Measurements from ENCODE around the gene ALDH4A1. TPM values are rescaled to one million over a fixed set of nuclear protein-coding genes. Genes with fewer than 3 reads are reported as not detected.
"Not testable (repeated sequence)": the region's sequence is repeated elsewhere in the genome, so short reads cannot be mapped to it uniquely, and the experiment has no call there.

ALDH4A1 gene
- total RNA-seq, 4 donors from 2014 or later: 25.0 to 33.0 (median 29.6) TPM

DNA sequence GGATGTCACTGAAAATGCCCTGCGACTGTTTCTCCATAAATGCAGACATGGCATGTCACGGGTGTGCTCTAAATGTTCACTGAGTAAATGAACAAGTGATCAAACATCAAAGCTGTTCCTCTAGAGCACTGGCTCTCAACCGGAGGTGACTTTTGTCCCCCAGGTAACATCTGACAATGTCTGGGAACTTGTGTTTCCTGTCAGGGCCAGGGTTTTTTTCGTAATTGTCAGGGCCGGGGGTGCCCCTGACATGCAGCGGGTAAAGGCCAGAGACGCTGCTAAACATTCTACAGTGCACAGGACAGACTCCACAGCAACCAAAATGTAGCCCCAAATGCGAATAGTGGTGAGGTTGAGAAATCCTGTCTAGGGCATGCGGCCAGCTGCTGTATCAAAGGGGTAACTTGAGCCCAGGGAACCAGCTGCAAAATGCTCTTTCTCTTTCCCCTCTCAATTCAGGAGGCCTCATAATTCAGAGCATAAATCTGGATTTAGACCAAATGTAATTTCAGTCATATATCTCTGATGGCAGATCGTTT lies 2.0 kb downstream of the ALDH4A1 start:
- DNase-seq (ENCODE audit: low spot score in 2 of 2): no peak
- no peaks in the 10 kb centered on the region for H3K9me3 ChIP-seq
- peaks cover 8% of the 10 kb centered on the region for H3K36me3 ChIP-seq
- 67% methylated on average over 10 of the region's 10 CpGs for WGBS
- TF ChIP-seq, protein P1, sequence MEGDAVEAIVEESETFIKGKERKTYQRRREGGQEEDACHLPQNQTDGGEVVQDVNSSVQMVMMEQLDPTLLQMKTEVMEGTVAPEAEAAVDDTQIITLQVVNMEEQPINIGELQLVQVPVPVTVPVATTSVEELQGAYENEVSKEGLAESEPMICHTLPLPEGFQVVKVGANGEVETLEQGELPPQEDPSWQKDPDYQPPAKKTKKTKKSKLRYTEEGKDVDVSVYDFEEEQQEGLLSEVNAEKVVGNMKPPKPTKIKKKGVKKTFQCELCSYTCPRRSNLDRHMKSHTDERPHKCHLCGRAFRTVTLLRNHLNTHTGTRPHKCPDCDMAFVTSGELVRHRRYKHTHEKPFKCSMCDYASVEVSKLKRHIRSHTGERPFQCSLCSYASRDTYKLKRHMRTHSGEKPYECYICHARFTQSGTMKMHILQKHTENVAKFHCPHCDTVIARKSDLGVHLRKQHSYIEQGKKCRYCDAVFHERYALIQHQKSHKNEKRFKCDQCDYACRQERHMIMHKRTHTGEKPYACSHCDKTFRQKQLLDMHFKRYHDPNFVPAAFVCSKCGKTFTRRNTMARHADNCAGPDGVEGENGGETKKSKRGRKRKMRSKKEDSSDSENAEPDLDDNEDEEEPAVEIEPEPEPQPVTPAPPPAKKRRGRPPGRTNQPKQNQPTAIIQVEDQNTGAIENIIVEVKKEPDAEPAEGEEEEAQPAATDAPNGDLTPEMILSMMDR (IDR thresholded peaks at IDR 0.05): no peak
- TF ChIP-seq POLR2AphosphoS5 (IDR thresholded peaks at IDR 0.05) (no peak), POLR2A (IDR thresholded peaks at IDR 0.05) (no peak), EP300 (IDR thresholded peaks at IDR 0.05) (no peak)
- no peak overlapping the region for H3K27ac ChIP-seq
- no peak overlapping the region for H3K4me3 ChIP-seq
- peaks cover 40% of the 10 kb centered on the region for H3K4me1 ChIP-seq
- H3K27me3 ChIP-seq: no peaks in the 10 kb centered on the region

DNA sequence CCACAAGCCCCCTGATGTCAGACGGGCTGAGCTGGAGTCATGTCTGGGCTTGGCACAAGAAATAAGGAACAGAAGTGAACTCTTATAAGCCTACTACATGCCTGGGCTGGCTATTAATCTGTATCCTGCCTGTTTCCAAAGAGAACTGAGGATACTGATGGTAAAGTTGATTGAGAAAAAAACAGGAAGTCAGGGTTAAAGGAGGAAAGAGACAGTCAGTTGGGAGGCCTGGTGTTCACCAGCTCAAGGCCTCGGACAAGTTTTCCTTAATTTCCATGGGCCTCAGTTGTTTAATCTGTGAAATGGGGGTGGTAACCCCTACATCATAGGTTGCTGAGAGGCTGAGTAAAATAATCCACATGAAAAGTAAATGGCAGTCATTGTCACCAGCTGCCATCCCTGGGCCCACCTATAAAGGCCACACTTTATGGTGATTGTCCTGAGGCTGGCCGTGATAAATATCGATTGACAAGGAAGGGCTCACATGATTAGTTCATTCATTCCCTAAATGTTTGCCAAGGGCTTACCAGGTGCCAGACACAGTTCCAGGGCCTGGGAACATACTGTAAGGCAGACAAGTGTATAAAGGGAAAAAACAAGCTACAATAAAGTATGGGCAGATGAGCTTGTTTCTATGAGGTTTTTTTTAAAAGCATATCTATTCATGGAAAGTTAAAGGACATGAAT lies 2.8 kb downstream of the ALDH4A1 start:
- DNase-seq (ENCODE audit: low spot score in 2 of 2): no peak
- TF ChIP-seq, protein P1 (IDR thresholded peaks at IDR 0.05): no peak
- no peak for TF ChIP-seq POLR2AphosphoS5 (IDR thresholded peaks at IDR 0.05)
- TF ChIP-seq EP300 (IDR thresholded peaks at IDR 0.05): no peak
- no peak for TF ChIP-seq POLR2A (IDR thresholded peaks at IDR 0.05)
- Histone ChIP-seq H3K36me3 (no peaks in the 10 kb centered on the region), H3K4me3 (no peak overlapping the region), H3K27ac (no peak overlapping the region), H3K4me1 (peaks cover 46% of the 10 kb centered on the region), H3K27me3 (no peaks in the 10 kb centered on the region), H3K9me3 (no peaks in the 10 kb centered on the region)
- 66% methylated on average over 4 of the region's 4 CpGs for WGBS

DNA sequence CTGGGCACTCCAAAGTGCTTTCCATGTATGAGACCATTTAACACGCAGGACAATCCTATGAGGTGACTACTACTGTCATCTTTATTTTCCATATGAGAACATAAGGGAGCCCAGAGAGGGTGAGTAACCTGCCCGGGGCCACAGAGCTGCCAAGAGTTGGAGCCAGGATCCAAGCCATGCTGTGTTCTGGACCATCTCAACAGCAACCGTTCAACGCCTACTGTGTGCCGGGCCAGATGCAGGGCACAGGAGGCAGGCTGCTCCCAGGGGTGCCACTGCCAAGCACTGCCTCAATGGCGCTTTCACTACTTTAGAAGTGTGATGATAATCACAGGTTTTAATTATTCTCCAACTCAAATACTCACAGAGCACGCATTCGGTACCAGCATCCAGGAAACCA lies 3.8 kb downstream of the ALDH4A1 start:
- 93% methylated on average over 8 of the region's 8 CpGs for WGBS
- Histone ChIP-seq H3K4me3 (no peak overlapping the region), H3K36me3 (no peaks in the 10 kb centered on the region), H3K27ac (no peak overlapping the region), H3K27me3 (no peaks in the 10 kb centered on the region), H3K4me1 (peaks cover 42% of the 10 kb centered on the region), H3K9me3 (no peaks in the 10 kb centered on the region)
- TF ChIP-seq POLR2A (IDR thresholded peaks at IDR 0.05) (no peak), POLR2AphosphoS5 (IDR thresholded peaks at IDR 0.05) (no peak), EP300 (IDR thresholded peaks at IDR 0.05) (no peak)
- TF ChIP-seq, protein P1 (IDR thresholded peaks at IDR 0.05): no peak
- no peak for DNase-seq (ENCODE audit: low spot score in 2 of 2)

DNA sequence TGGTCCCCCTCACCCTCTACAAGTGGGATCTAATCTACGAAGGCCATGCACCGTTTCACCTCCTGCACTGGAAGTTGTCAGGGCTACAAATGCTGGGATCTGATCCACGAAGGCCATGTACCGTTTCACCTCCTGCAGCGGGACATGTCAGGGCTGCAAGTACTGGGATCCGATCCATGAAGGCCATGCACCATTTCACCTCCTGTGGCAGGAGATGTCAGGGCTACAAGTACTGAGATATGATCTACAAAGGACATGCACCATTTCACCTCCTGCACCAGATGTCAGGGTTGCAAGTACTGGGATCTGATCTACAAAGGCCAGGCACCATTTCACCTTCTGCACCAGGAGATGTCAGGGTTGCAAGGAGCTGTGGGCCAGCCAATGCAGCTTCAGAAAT lies 7.0 kb downstream of the ALDH4A1 start:
- Histone ChIP-seq H3K27ac (no peak overlapping the region), H3K4me3 (no peak overlapping the region), H3K27me3 (no peaks in the 10 kb centered on the region), H3K9me3 (no peaks in the 10 kb centered on the region), H3K4me1 (peaks cover 15% of the 10 kb centered on the region), H3K36me3 (no peaks in the 10 kb centered on the region)
- DNase-seq (ENCODE audit: low spot score in 2 of 2): no peak
- 60% methylated on average over 3 of the region's 6 CpGs for WGBS
- TF ChIP-seq POLR2A (IDR thresholded peaks at IDR 0.05) (no peak), POLR2AphosphoS5 (IDR thresholded peaks at IDR 0.05) (no peak), EP300 (IDR thresholded peaks at IDR 0.05) (no peak)
- TF ChIP-seq, protein P1 (IDR thresholded peaks at IDR 0.05): no peak

DNA sequence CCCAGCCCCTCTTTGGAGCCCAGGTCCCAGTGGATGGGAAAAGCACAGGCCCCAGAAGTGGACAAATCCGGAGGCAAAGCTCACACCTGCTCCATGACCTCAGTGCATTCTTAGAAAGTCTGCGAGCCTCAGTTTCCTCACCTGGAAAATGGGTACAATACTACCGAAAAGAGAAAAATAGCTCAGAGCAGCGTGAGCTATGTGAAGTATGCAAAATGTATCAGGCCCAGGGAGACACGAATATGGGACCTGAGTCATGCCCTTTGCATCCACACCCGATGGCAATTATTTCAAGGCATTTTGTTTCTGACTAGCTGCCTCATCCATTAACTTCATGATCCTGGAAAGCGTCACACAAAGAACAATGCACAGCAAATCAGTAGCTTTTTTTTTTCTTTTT lies 9.2 kb downstream of the ALDH4A1 start:
- TF ChIP-seq POLR2AphosphoS5 (IDR thresholded peaks at IDR 0.05): no peak
- TF ChIP-seq EP300 (IDR thresholded peaks at IDR 0.05): no peak
- TF ChIP-seq, protein P1 (IDR thresholded peaks at IDR 0.05): no peak
- no peak for TF ChIP-seq POLR2A (IDR thresholded peaks at IDR 0.05)
- no peaks in the 10 kb centered on the region for H3K27me3 ChIP-seq
- H3K4me3 ChIP-seq: no peak overlapping the region
- H3K4me1 ChIP-seq: peaks cover 9% of the 10 kb centered on the region
- H3K36me3 ChIP-seq: peaks cover 4% of the 10 kb centered on the region
- WGBS: 73% methylated on average over 7 of the region's 7 CpGs
- H3K27ac ChIP-seq: no peak overlapping the region
- no peaks in the 10 kb centered on the region for H3K9me3 ChIP-seq
- DNase-seq (ENCODE audit: low spot score in 2 of 2): no peak

DNA sequence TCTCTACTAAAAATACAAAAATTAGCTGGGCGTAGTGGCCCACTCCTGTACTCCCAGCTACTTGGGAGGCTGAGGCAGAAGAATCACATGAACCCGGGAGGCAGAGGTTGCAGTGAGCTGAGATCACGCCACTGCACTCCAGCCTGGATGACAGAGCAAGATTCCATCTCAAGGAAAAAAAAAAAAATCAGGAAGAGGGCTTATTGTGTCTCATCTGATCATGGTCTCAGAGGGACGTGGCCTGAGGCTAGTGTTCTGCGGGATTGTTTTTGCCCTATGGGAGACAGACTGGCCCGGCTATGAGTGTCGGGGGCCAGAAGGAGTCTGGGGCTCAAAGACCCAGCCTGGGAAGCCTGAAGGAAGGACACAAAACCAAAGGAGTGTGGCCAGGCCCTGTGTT lies 10.5 kb downstream of the ALDH4A1 start:
- H3K4me3 ChIP-seq; H3K9me3 ChIP-seq; DNase-seq (ENCODE audit: low spot score in 2 of 2); H3K27ac ChIP-seq; H3K27me3 ChIP-seq; H3K36me3 ChIP-seq; H3K4me1 ChIP-seq: not testable (repeated sequence)
- 74% methylated on average over 7 of the region's 7 CpGs for WGBS
